Fibroblast of villous mesenchyme (primary cell): ENCODE data around the gene GPD1L. TPM values are rescaled to one million over a fixed set of nuclear protein-coding genes. Genes with fewer than 3 reads are reported as not detected.
"Not testable (repeated sequence)": the region's sequence is repeated elsewhere in the genome, so short reads cannot be mapped to it uniquely, and the experiment has no call there.

ENCODE experiments used
- DNase-seq: peaks from one replicate; pipeline ENCODE4 v3.0.0-alpha.2; 2010; ENCODE audit warnings: low read depth
- H3K4me3 ChIP-seq: 2 replicates; pipeline ENCODE4 v1.5.1; 2011; ENCODE audit warnings: low read depth, mild to moderate bottlenecking, low read length
- CTCF ChIP-seq: IDR thresholded peaks from 2 replicates; pipeline ENCODE4 v1.5.1; 2012; ENCODE audit warnings: low read depth, mild to moderate bottlenecking, low read length; ENCODE audit not compliant: insufficient read depth
- total RNA-seq: library from RNA; depleted of rRNA; stranded (reverse); fragments of >200 nt; gene quantifications from 2 replicates; pipeline ENCODE4 v1.2.3, GENCODE V29; 2012

GPD1L gene
- total RNA-seq, 1 donor, result 7.8 TPM

- no peak for DNase-seq
- no peak for TF ChIP-seq CTCF
- H3K4me3 ChIP-seq, result no peak overlapping the region
Observed at GRCh38 chr3:32113981-32114545, 7.6 kb downstream of the GPD1L start.

- not testable (repeated sequence) for DNase-seq, H3K4me3 ChIP-seq
Observed at GRCh38 chr3:32114546-32115386, 8.3 kb downstream of the GPD1L start.

GRCh38 chr3:32117320-32117719 is 10.9 kb downstream of the GPD1L start:
- no peak for DNase-seq
- no peak overlapping the region for H3K4me3 ChIP-seq
- TF ChIP-seq CTCF, result no peak

- TF ChIP-seq CTCF, result no peak
- no peak overlapping the region for H3K4me3 ChIP-seq
- no peak for DNase-seq
Observed at GRCh38 chr3:32118215-32118614, 11.8 kb downstream of the GPD1L start.

GRCh38 chr3:32120471-32120870 is 14.1 kb downstream of the GPD1L start:
- DNase-seq, result no peak
- no peak for TF ChIP-seq CTCF

GRCh38 chr3:32121137-32121536 is 14.7 kb downstream of the GPD1L start:
- no peak overlapping the region for H3K4me3 ChIP-seq
- no peak for DNase-seq
- TF ChIP-seq CTCF, result no peak

More at GRCh38 chr3:32120471-32120870, 14.1 kb downstream of the GPD1L start:
- no peak overlapping the region for H3K4me3 ChIP-seq

- no peak for DNase-seq
- H3K4me3 ChIP-seq, result no peak overlapping the region
- TF ChIP-seq CTCF, result no peak
Observed at GRCh38 chr3:32123620-32124019, 17.2 kb downstream of the GPD1L start.
